ENCODE measurements around the gene TH.

GRCh38 chr11:2122222-2122906 is 49.3 kb downstream of the TH start:
- TF ChIP-seq CTCF (IDR thresholded peaks at IDR 0.05) (no peak), EZH2 (IDR thresholded peaks at IDR 0.05; ENCODE audit: borderline replicate concordance, insufficient read depth, low read depth, low read length, poor library complexity, severe bottlenecking) (no peak)
